ENCODE data around the gene USP46.
A peak's percentile ranks its signal among the peaks of the same experiment; 100 is the strongest.

USP46 gene

GRCh38 chr4:52670121-52670520 lies 11.0 kb upstream of the USP46 start:
- TF ChIP-seq CTCF (conservative IDR thresholded peaks at IDR 0.05), result no peak
- no peak for TF ChIP-seq ZFX (IDR thresholded peaks at IDR 0.05)
- H3K27ac ChIP-seq, result no peak overlapping the region

GRCh38 chr4:52665592-52665991 lies 6.5 kb upstream of the USP46 start:
- H3K27ac ChIP-seq, result no peak overlapping the region
- TF ChIP-seq CTCF (conservative IDR thresholded peaks at IDR 0.05) (peak; percentile 13), ZFX (IDR thresholded peaks at IDR 0.05) (no peak)

- no peak for TF ChIP-seq CTCF (conservative IDR thresholded peaks at IDR 0.05)
- no peak overlapping the region for H3K27ac ChIP-seq
Observed at GRCh38 chr4:52664479-52664878, 5.4 kb upstream of the USP46 start.

- TF ChIP-seq ZFX (IDR thresholded peaks at IDR 0.05) (no peak), CTCF (conservative IDR thresholded peaks at IDR 0.05) (no peak)
Observed at GRCh38 chr4:52661966-52662690, 3.0 kb upstream of the USP46 start.

GRCh38 chr4:52660643-52661042 lies 1.5 kb upstream of the USP46 start:
- no peak overlapping the region for H3K27ac ChIP-seq
- no peak for TF ChIP-seq CTCF (conservative IDR thresholded peaks at IDR 0.05)
- no peak for TF ChIP-seq ZFX (IDR thresholded peaks at IDR 0.05)

More at GRCh38 chr4:52661966-52662690, 3.0 kb upstream of the USP46 start:
- H3K27ac ChIP-seq, result no peak overlapping the region

- TF ChIP-seq CTCF (conservative IDR thresholded peaks at IDR 0.05) (no peak), ZFX (IDR thresholded peaks at IDR 0.05) (peak; percentile 67)
- peak overlapping the region; percentile 93 for H3K27ac ChIP-seq
Observed at GRCh38 chr4:52659722-52660261, 691 bp upstream of the USP46 start.

- TF ChIP-seq CTCF (conservative IDR thresholded peaks at IDR 0.05) (no peak), ZFX (IDR thresholded peaks at IDR 0.05) (no peak)
- H3K27ac ChIP-seq, result peak overlapping the region; percentile 93
Observed at GRCh38 chr4:52658641-52659000, 480 bp downstream of the USP46 start.
